ENCODE data around the gene MRAP2. TPM values are rescaled to one million over a fixed set of nuclear protein-coding genes. Genes with fewer than 3 reads are reported as not detected.

The MRAP2 gene, protein sequence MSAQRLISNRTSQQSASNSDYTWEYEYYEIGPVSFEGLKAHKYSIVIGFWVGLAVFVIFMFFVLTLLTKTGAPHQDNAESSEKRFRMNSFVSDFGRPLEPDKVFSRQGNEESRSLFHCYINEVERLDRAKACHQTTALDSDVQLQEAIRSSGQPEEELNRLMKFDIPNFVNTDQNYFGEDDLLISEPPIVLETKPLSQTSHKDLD
- 5.1 TPM for total RNA-seq (ENCODE audit: unreplicated experiment)
- long read RNA-seq, transcript MRAP2-201 (4 exons, 2,153 nt) = major isoform, 7 of 9 reads
- long read RNA-seq, partial matches to known transcripts = 0 of 9 reads
- long read RNA-seq, other reads (novel, unspliced or antisense) = 2 of 9 reads

DNA sequence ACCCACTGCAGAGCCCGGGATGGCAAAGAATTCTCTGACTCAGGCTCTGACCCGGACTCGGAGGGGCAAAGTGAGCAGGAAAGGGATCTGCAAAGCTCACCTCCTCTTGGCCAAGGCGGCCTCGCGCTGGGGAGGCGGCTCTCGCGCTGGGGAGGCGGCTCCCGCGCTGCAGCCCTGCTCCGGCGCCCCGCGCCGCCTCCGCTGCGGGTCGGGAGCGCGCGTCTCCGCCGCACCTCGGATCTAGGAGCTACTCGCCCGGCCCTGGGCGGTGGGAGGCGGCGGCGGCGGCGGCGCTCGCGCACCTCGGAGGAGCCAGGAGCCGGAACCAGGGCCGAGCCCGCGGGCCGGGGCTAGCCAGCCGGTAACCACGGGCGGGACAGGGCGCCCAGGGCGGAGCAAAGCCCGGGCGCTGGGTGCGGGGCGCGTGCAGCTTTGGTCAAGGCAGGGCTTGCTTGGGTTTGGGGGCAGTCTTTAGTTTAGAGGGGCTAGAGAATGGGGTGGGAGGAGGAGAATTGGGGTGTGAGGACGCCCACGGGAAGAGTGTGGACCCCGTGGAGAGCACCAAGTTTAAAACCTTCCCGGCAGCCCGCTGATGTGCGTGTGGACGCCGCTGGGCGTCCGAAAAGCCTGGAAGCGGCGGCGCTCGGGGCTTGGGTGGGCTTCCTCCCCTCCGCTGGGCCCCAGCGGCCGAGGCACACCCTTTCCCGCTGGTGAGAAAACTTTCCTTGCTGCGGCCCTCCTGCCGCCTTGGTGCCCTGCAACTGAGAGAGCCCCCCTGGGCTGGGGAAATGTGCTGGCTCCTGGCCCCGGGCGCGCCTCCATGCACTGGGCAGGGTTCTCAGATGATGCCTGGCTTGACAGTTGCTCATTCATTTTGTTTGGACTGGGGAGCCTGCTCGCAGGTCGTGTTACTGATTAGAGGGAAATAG lies at the start of gene MRAP2:
MRAP2 (plus strand) TSS at position 250 of the 929 bp plus-strand sequence. CDS start 21,547 bp downstream, outside the sequence.
- peaks cover 6% of the 10 kb centered on the region for H3K9me3 Mint-ChIP-seq (ENCODE audit: unreplicated experiment)
- TF ChIP-seq, protein P1, sequence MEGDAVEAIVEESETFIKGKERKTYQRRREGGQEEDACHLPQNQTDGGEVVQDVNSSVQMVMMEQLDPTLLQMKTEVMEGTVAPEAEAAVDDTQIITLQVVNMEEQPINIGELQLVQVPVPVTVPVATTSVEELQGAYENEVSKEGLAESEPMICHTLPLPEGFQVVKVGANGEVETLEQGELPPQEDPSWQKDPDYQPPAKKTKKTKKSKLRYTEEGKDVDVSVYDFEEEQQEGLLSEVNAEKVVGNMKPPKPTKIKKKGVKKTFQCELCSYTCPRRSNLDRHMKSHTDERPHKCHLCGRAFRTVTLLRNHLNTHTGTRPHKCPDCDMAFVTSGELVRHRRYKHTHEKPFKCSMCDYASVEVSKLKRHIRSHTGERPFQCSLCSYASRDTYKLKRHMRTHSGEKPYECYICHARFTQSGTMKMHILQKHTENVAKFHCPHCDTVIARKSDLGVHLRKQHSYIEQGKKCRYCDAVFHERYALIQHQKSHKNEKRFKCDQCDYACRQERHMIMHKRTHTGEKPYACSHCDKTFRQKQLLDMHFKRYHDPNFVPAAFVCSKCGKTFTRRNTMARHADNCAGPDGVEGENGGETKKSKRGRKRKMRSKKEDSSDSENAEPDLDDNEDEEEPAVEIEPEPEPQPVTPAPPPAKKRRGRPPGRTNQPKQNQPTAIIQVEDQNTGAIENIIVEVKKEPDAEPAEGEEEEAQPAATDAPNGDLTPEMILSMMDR (IDR thresholded peaks at IDR 0.05; ENCODE audit: partially characterized antibody, unreplicated experiment) = no peak
- peaks cover 7% of the 10 kb centered on the region for H3K4me1 Mint-ChIP-seq (ENCODE audit: low read depth, unreplicated experiment)
- H3K27ac Mint-ChIP-seq (ENCODE audit: unreplicated experiment) = no peak within 1 kb of the TSS
- no peaks in the 10 kb centered on the region for H3K36me3 Mint-ChIP-seq (ENCODE audit: unreplicated experiment)
- peak within 1 kb of the TSS; percentile 85 for H3K4me3 Mint-ChIP-seq (ENCODE audit: unreplicated experiment)
- peaks cover 6% of the 10 kb centered on the region for H3K27me3 Mint-ChIP-seq (ENCODE audit: unreplicated experiment)
- peak; percentile 68 for DNase-seq

DNA sequence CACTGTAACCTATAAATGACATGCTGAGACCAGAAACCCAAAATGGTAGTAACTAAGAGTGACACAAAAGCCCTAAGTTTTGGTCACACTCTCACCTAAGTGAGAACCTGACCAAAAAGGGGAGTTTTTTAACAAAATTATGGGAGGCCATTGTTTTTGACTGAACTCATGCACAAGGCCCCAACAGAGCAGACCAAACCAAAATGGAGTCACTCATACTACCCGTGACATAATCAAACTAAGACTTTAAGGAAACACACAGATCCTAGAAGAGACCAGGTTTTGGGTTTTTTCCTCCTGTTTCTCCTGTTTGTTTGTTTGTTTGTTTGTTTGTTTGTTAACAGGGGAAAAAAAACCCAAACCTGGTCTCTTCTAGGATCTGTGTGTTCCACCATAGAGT lies 49.2 kb upstream of the MRAP2 start:
- DNase-seq = no peak
- Mint-ChIP-seq H3K27ac (ENCODE audit: unreplicated experiment) (no peak overlapping the region), H3K9me3 (ENCODE audit: unreplicated experiment) (no peaks in the 10 kb centered on the region), H3K27me3 (ENCODE audit: unreplicated experiment) (no peaks in the 10 kb centered on the region), H3K36me3 (ENCODE audit: unreplicated experiment) (no peaks in the 10 kb centered on the region), H3K4me1 (ENCODE audit: low read depth, unreplicated experiment) (peaks cover 5% of the 10 kb centered on the region), H3K4me3 (ENCODE audit: unreplicated experiment) (no peak overlapping the region)
- TF ChIP-seq, protein P1 (IDR thresholded peaks at IDR 0.05; ENCODE audit: partially characterized antibody, unreplicated experiment) = no peak

DNA sequence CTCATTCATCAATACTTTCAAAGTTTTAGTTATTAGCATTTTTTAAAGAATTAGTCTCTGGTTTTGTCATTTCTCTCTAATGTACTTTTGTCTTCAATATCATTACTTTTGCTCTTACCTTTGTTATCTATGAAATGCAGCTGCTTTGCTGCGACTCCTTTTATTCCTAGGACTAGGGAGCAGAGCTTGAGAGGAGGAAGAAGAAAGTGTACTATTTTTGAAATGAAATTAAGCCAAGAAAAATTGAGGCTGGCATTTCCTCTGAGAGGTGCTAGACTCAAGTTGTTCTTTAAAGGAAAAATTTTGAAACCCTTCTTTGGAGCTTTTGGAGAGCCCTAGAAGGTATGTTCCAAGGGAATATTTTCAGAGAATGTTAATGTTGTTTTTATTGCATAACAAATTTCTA lies 48.3 kb upstream of the MRAP2 start:
- no peaks in the 10 kb centered on the region for H3K27me3 Mint-ChIP-seq (ENCODE audit: unreplicated experiment)
- TF ChIP-seq, protein P1 (IDR thresholded peaks at IDR 0.05; ENCODE audit: partially characterized antibody, unreplicated experiment) = no peak
- no peak overlapping the region for H3K27ac Mint-ChIP-seq (ENCODE audit: unreplicated experiment)
- no peak for DNase-seq
- no peaks in the 10 kb centered on the region for H3K36me3 Mint-ChIP-seq (ENCODE audit: unreplicated experiment)
- H3K4me1 Mint-ChIP-seq (ENCODE audit: low read depth, unreplicated experiment) = peaks cover 6% of the 10 kb centered on the region
- no peak overlapping the region for H3K4me3 Mint-ChIP-seq (ENCODE audit: unreplicated experiment)
- no peaks in the 10 kb centered on the region for H3K9me3 Mint-ChIP-seq (ENCODE audit: unreplicated experiment)

DNA sequence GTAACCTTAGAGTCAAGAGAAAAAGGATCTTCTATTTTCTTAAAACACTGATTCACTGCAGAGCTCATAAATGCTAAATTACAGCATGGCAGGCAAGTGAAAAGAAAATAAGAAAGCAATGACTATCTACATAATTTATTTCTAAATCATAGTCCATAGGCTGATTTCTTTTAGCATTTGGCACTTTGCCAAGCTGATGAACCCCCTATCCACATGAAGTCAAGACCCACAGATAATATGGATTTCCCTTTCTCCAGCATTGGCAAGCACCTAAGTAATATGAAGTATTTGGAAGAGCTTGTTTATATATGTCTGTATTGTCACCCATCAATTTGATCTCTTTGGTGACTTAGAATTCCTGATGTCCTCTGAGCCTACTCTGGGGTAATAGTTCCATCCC lies 47.9 kb upstream of the MRAP2 start:
- Mint-ChIP-seq H3K4me1 (ENCODE audit: low read depth, unreplicated experiment) (peaks cover 6% of the 10 kb centered on the region), H3K27me3 (ENCODE audit: unreplicated experiment) (no peaks in the 10 kb centered on the region), H3K4me3 (ENCODE audit: unreplicated experiment) (no peak overlapping the region), H3K36me3 (ENCODE audit: unreplicated experiment) (no peaks in the 10 kb centered on the region), H3K27ac (ENCODE audit: unreplicated experiment) (no peak overlapping the region), H3K9me3 (ENCODE audit: unreplicated experiment) (no peaks in the 10 kb centered on the region)
- TF ChIP-seq, protein P1 (IDR thresholded peaks at IDR 0.05; ENCODE audit: partially characterized antibody, unreplicated experiment) = no peak
- no peak for DNase-seq

Data from glutamatergic neuron (in vitro differentiated cells).